Measurements from ENCODE around the gene ENDOU.

Gene ENDOU

GRCh38 chr12:47722136-47722834, 3.0 kb downstream of the ENDOU start:
- no peak for TF ChIP-seq CTCF (conservative IDR thresholded peaks at IDR 0.05; ENCODE audit: low read length)
- no peak for TF ChIP-seq EZH2phosphoT487 (IDR thresholded peaks at IDR 0.05; ENCODE audit: borderline replicate concordance)
- H3K9ac ChIP-seq (ENCODE audit: low read depth, low read length, poor library complexity, severe bottlenecking): no peak overlapping the region
- no peaks in the 10 kb centered on the region for H4K20me1 ChIP-seq (ENCODE audit: insufficient read depth, low read length, poor library complexity, severe bottlenecking)
- no peaks in the 10 kb centered on the region for H3K27me3 ChIP-seq (ENCODE audit: insufficient read depth, low read length, poor library complexity, severe bottlenecking)
- H3K4me1 ChIP-seq (ENCODE audit: insufficient read depth, low read length, poor library complexity, severe bottlenecking): peaks cover 33% of the 10 kb centered on the region
- H3K79me2 ChIP-seq (ENCODE audit: insufficient read depth, low read length): no peaks in the 10 kb centered on the region
- no peaks in the 10 kb centered on the region for H3K9me3 ChIP-seq (ENCODE audit: insufficient read depth, low read depth, low read length)
- no peaks in the 10 kb centered on the region for H3F3A ChIP-seq (ENCODE audit: low read depth)
- H3K9me2 ChIP-seq (replicated peaks; ENCODE audit: low read depth, low read length): no peaks in the 10 kb centered on the region
- H2AFZ ChIP-seq (ENCODE audit: low read length): no peak overlapping the region
- no peaks in the 10 kb centered on the region for H3K36me3 ChIP-seq (ENCODE audit: insufficient read depth, low read length)
- H3K4me3 ChIP-seq (ENCODE audit: low read length, poor library complexity, severe bottlenecking): no peak overlapping the region
- no peak overlapping the region for H3K4me2 ChIP-seq (ENCODE audit: low read depth, low read length, poor library complexity, severe bottlenecking)

- TF ChIP-seq CTCF (conservative IDR thresholded peaks at IDR 0.05; ENCODE audit: low read length): no peak
- TF ChIP-seq EZH2phosphoT487 (IDR thresholded peaks at IDR 0.05; ENCODE audit: borderline replicate concordance): no peak
- peaks cover 31% of the 10 kb centered on the region for H3K4me1 ChIP-seq (ENCODE audit: insufficient read depth, low read length, poor library complexity, severe bottlenecking)
Observed at GRCh38 chr12:47721431-47721973, 3.8 kb downstream of the ENDOU start.

GRCh38 chr12:47718531-47718930, 6.8 kb downstream of the ENDOU start:
- peaks cover 25% of the 10 kb centered on the region for H3K4me1 ChIP-seq (ENCODE audit: insufficient read depth, low read length, poor library complexity, severe bottlenecking)
- H2AFZ ChIP-seq (ENCODE audit: low read length): no peak overlapping the region

More at GRCh38 chr12:47721431-47721973, 3.8 kb downstream of the ENDOU start:
- H2AFZ ChIP-seq (ENCODE audit: low read length): no peak overlapping the region
- no peak overlapping the region for H3K9ac ChIP-seq (ENCODE audit: low read depth, low read length, poor library complexity, severe bottlenecking)
- no peak overlapping the region for H3K4me2 ChIP-seq (ENCODE audit: low read depth, low read length, poor library complexity, severe bottlenecking)
- no peaks in the 10 kb centered on the region for H3F3A ChIP-seq (ENCODE audit: low read depth)
- no peaks in the 10 kb centered on the region for H3K9me3 ChIP-seq (ENCODE audit: insufficient read depth, low read depth, low read length)
- H3K4me3 ChIP-seq (ENCODE audit: low read length, poor library complexity, severe bottlenecking): no peak overlapping the region
- no peaks in the 10 kb centered on the region for H3K9me2 ChIP-seq (replicated peaks; ENCODE audit: low read depth, low read length)
- no peaks in the 10 kb centered on the region for H4K20me1 ChIP-seq (ENCODE audit: insufficient read depth, low read length, poor library complexity, severe bottlenecking)
- H3K27me3 ChIP-seq (ENCODE audit: insufficient read depth, low read length, poor library complexity, severe bottlenecking): no peaks in the 10 kb centered on the region
- H3K36me3 ChIP-seq (ENCODE audit: insufficient read depth, low read length): no peaks in the 10 kb centered on the region
- no peaks in the 10 kb centered on the region for H3K79me2 ChIP-seq (ENCODE audit: insufficient read depth, low read length)

More at GRCh38 chr12:47718531-47718930, 6.8 kb downstream of the ENDOU start:
- H3K9me2 ChIP-seq (replicated peaks; ENCODE audit: low read depth, low read length): no peaks in the 10 kb centered on the region
- H3K36me3 ChIP-seq (ENCODE audit: insufficient read depth, low read length): no peaks in the 10 kb centered on the region
- no peak overlapping the region for H3K9ac ChIP-seq (ENCODE audit: low read depth, low read length, poor library complexity, severe bottlenecking)
- no peaks in the 10 kb centered on the region for H3K27me3 ChIP-seq (ENCODE audit: insufficient read depth, low read length, poor library complexity, severe bottlenecking)
- no peak overlapping the region for H3K4me3 ChIP-seq (ENCODE audit: low read length, poor library complexity, severe bottlenecking)
- H3F3A ChIP-seq (ENCODE audit: low read depth): no peaks in the 10 kb centered on the region
- H3K9me3 ChIP-seq (ENCODE audit: insufficient read depth, low read depth, low read length): no peaks in the 10 kb centered on the region
- no peaks in the 10 kb centered on the region for H4K20me1 ChIP-seq (ENCODE audit: insufficient read depth, low read length, poor library complexity, severe bottlenecking)
- TF ChIP-seq CTCF (conservative IDR thresholded peaks at IDR 0.05; ENCODE audit: low read length) (no peak), EZH2phosphoT487 (IDR thresholded peaks at IDR 0.05; ENCODE audit: borderline replicate concordance) (no peak)
- H3K79me2 ChIP-seq (ENCODE audit: insufficient read depth, low read length): no peaks in the 10 kb centered on the region
- H3K4me2 ChIP-seq (ENCODE audit: low read depth, low read length, poor library complexity, severe bottlenecking): no peak overlapping the region
